ENCODE measurements around the gene STIL.
"Not testable (repeated sequence)": the region's sequence is repeated elsewhere in the genome, so short reads cannot be mapped to it uniquely, and the experiment has no call there.

STIL gene

DNA sequence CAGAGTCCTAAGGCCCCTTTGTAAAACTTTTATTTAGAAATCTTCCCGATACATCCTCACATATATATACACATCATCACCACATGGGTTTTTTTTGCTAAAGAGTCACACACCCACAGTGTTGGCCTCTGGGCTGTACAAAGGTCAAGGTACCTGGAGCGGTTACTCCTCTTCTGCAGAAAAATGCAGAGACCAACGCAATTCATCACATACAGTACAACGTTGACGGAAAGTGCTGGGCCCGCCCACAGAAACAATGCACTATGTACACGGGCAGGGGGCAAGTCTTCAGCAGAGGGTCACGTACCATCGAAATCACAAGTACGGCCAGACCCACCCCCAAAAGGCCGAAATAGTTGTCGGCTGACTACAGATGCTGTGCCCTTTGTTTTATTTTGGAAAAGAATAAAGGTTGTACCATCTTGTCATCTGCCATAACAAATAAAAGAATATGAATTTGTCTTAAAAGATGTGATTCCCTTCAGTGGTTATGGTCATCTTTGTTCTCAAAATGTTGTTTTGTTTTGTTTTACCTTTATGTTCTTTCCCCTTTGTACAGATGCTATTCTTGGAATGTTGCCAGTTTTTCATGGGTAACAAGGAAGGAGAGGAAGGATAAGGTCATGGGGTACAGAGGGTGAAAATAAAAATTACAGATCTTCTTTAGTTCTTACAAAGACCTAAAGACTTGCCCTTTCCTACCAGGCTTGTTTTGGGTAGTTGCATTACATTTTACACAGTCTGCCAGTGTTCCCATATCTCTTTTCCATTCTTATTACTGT lies 97.5 kb downstream of the STIL start:
- no peak for DNase-seq

DNA sequence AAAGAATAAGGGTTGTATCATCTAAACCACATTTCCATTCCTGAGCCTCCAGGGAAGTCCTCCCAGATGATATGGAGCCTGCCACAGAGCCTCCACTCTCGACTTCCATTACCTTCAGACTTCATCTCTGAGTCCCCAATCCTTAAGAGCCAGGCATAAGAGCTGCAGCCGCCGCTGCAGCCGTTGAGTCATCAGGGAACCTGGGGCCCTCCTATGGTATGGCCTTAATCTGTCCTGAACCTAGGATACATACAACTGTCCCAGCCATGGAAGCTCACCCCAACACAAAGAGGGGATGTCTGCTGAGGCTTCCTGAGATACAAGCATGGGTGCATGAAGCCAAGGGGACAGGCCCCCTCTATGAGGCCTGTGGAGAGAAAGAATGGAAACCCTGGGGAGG lies 98.2 kb downstream of the STIL start:
- no peak for DNase-seq

DNA sequence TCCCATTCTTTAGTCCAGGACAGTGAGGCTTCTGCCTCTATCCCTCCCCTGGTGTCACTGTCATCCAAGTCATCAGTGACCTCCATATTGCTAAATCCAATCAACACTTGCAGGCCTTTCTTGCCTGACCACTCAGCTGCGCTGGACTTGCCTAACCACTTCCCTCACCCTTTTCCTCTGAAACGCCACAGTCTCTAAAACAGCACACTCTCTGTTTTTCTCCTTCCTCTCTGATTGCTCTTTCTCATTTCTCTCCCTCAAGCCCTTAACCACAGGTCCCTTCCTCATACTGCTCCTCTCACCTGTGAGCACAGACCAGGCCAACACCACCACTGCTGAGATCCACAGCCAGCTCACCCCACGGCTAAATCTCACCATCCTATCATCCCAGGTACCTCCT lies 99.4 kb downstream of the STIL start:
- no peak for DNase-seq

DNA sequence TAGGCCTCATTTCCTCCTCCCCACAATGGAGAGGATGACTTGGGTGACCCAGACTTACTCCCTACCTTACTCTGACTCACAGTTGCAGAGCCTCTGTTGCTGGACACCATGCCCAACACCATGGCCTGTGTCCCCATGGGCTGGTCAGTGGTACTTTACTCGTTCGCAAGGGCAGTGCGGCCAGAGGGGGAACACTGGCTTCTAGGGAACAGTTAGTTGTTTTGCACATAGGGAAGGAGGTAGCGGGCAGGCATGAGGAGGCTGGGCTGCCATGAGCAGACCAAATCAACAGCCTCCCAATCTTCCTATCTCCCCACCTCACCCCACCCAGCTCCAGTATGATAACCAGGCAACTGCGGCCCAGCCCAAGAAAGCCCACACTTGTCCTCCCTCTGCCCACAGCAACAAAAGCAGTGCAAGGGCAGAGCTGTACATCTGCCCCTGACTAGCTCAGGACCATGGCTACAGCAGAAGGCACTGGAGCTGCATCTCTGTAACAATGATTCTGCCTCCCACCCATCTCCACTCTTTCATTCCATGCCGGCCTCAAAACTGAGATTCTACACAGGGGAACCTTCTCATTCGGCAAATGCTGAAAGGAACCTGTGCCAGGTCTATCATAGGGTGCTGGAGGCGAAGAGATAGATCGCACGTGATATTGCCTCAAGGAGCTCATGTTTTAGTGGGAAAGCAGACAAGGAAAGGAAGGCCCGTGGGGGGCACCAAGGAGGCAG lies 100.5 kb downstream of the STIL start:
- no peak for DNase-seq

DNA sequence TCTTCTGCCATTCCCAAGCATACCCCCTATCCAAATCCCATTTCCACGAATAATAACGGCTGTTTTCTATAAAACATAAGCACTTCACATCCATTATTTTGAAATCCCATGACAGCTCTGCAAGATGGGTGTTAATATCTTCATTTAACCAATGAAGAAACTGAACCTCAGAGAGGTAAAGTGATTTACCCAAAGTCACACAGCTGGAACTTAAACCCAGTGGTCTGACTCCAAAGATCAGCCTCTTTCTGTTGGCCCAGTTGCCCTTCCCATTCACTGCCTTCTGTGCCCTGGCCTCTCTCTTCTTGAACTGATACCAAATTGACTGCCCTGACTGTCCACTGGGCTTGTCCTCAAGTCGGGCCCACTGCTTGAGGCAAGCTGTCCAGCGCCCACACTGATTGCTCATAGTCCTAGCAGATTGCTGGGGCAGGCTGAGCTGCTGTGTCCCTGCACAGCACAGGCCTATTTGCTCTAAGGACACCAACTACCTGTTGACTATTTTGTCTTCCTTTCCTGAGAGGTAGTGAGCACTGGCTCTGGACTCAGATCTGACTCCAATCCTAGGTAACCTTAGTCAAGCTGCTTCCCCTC lies 101.2 kb downstream of the STIL start:
- no peak for DNase-seq

DNA sequence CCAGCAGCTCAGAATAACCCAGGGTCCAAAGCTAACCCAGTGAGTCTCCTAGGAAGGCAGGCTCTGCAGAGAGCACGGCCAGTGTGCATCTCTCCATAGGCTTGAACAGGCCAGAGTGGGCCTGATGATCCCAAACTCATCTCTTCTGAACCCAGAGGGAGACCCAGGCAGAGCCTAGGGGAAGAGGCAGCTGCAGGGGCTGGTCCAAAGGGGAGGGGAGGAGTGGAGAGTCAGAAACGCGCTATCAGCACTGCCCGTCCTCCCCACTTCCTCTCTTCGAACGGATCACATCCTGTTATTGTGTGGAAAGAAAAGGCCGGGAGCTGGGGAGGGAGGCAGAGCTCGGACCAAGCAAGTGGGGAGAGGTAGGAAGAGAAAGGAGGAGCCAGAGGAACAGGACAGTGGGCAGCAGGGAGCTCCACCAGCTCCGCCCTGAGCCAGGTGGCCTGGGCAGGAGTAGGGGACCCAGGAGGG lies 102.1 kb downstream of the STIL start:
- DNase-seq, result no peak

DNA sequence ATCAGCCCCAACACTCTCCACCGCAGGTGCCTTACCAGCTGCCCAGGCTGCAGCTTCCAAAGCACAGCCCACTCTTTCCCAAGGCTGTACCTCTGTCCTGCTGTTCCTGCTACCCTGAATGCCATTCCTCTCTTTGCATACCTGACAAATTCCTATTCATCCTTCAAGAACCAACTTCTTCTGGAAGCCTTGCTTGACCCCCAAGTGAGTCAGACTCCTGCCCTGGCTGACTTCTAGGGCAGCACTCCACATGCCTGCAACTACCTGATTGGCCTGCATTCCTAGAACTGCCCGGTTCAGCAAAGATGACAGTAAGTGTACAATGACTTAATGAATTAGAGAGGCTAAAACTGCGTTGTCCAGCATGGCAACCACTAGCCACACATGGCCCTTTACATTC lies 103.3 kb downstream of the STIL start:
- DNase-seq, result no peak

DNA sequence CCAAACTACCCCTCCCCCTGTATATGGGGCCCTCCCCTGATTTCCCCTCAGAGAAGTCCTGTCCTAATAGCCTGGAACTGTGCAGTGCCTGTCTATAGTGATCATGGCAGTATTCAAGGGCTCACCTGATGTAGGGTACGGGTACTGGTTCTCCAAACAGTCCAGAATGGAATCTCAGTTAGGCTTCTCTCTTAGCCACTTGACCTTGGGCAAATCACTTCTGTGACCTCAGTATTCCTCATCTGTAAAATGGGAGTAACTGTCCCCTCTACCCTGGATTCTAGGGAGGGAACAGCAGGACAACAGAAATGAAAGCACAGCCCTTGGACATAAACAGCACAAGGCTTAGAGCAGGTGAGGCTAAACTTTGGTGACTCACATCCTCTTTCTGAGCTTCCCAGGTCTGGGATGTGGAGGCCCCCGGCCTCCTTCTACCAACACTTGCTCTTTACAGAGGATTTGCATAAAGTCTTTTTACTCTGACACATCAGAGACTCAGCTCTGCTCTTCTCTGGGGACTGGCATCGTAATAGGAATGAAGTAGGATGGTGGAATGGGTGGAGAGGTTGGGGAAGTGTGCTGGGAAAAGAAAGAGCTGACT lies 104.1 kb downstream of the STIL start:
- no peak for DNase-seq

DNA sequence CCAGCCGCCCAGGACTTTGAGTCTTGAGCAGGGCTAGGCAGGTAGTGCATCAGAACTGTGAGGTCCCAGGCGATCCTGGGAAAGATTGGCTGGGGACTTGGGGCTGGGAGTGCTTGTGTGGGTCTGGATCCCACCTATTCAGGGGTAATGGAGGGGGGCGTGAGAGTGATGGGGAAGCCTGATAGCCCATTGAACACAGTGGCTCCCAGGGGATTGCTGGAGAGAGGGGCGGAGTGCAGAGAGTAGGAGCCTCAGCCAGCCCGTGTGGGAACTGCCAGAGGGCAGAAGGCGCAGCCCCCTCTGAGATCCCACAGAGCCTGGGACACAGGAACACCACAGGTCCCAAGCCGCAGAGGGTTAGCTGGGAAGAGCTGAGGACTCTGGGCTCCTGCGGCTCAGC lies 104.9 kb downstream of the STIL start:
- DNase-seq, result no peak

DNA sequence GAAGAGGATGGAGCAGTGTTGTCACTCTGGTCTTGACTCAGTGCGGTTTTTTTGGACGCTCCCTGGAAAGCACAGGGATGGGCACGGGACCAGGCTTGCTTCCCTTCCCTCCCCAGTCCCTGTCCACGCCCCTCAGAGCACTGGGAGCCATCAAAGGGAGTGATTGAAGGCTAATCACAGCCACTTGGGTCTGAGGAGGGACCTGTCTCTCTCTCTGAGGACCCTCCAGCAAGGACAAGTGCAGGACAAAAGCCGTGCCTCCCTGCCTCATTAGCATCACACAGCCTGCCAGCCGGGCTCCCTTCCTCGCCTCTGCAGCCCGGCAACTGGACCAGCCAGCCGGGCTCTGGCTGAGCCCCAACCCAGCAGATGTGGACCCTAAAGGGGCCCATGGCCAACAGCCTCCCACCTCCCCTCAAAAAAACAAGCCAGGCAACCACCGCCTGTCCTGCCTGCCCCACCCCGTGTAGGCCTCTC lies 105.5 kb downstream of the STIL start:
- DNase-seq, result no peak

DNA sequence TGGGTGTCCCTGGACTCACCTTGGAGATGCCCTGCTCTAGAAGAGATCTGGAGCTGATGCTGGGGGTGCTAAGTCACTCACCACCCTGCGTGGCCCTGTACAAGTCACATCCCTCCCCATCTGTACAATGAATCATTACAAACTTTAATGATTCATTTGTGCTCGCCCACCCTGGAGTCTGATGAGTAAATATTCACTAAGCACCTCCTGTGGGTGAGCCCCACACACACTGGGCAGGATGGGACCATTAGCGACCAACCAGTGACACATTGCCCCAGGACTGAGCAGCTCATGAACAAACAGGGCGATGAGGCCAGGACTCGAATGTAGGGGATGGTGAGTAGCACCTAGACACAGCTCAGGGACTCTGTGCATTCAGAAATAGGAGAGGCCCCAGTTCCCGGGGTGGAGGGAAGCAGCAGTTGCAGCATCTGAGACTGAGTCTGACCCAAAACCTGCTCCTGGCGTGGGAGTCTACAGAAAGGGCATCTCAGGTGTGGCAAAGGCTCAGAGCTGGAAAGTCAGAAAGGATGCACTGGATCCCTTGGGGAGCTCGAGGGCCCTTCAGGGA lies 106.1 kb downstream of the STIL start:
- DNase-seq, result no peak

DNA sequence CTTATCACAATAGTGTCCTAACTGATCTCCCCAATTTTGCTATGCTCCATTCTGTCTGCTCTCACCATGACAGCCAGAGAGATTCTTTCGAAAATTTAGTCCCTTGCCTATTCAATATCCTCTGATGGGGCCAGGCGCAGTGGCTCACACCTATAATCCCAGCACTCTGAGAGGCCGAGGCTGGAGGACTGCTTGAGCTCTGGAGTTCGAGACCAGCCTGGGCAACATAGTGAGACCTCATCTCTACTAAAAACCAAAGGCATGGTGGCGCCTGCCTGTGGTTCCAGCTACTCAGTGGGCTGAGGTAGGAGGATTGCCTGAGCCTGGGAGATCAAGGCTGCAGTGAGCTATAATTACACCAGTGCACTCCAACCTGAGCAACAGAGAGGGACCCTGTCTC lies 108.0 kb downstream of the STIL start:
- DNase-seq, result no peak

DNA sequence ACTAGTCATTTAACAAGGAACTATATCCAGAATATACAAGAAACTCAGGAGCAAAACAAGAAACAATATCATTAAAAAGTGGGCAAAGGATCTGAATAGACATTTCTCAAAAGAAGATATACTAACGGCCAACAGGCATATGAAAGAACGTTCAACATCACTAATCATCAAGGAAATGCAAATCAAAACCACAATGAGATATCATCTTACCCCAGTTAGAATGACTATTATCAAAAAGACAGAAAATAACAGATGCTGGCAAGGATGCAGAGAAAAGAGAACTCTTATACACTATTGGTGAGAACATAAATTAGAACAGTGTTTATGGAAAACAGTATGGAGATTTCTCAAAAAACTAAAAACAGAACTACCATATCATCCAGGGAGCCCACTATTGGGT lies 110.4 kb downstream of the STIL start:
- not testable (repeated sequence) for DNase-seq

DNA sequence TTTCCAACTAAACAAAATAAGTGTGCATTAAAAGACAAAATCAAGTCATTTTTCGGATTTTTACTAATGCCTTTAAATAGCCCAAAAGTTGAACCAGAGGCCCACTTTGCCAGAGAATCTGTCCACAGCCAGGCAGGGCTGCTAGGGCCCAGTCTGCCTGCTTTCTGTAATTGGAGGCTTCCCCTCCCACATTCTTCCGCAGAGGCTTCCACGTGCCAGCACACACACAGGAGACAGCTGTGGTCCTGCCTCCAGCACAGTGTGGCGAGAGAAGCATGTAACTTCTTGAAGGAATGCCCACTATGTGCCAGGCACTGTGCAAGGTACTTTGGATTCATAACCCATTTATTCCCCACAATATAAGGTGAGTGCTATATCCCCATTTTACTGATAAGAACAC lies 112.8 kb downstream of the STIL start:
- DNase-seq, result no peak
